HK-2 (cell line): ENCODE measurements around the gene CLDN7.
"Not testable (repeated sequence)": the region's sequence is repeated elsewhere in the genome, so short reads cannot be mapped to it uniquely, and the experiment has no call there.

Experiments used
- DNase-seq: peaks from one replicate; pipeline ENCODE4 v3.0.0-alpha.2; 2018; ENCODE audit not compliant: unreplicated experiment

Gene CLDN7

GRCh38 chr17:7256766-7257456, 5.4 kb downstream of the CLDN7 start:
- DNase-seq, result no peak

DNA sequence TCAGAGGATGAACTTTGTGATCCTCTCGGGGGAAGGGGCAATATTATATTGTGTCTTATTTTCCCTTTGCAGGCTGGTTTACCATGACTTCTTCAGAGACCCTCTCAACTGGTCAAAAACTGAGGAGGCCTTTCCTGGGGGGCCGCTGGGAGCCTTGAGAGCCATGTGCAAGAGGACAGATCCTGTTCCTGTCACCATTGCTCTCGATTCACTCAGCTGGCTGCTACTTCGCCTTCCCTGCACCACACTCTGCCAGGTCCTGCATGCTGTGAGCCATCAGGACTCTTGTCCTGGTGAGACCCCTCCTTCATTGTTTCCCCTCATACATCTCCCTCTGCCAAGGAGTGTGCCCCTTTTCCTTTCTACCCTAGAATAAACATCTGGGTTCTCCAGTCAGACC, 7.8 kb downstream of the CLDN7 start:
- DNase-seq, result no peak

GRCh38 chr17:7253082-7253481, 9.2 kb downstream of the CLDN7 start:
- no peak for DNase-seq

GRCh38 chr17:7252176-7253043, 9.9 kb downstream of the CLDN7 start, which contains the start of gene ELP5:
ELP5 (plus strand) TSS chr17:7252215; CDS start chr17:7252551, 336 bp downstream.
- DNase-seq, result peak; percentile 93

- peak; percentile 99 for DNase-seq
Measured at GRCh38 chr17:7251661-7252175, 10.6 kb downstream of the CLDN7 start, which contains the start of gene CTDNEP1. CTDNEP1 (minus strand) TSS chr17:7251734; CDS start chr17:7251296, 438 bp downstream.

- DNase-seq, result no peak
Measured at GRCh38 chr17:7250695-7251627, 11.3 kb downstream of the CLDN7 start.

GRCh38 chr17:7249830-7250229, 12.4 kb downstream of the CLDN7 start:
- DNase-seq, result no peak

- no peak for DNase-seq
Measured at GRCh38 chr17:7249214-7249613, 13.1 kb downstream of the CLDN7 start.

DNA sequence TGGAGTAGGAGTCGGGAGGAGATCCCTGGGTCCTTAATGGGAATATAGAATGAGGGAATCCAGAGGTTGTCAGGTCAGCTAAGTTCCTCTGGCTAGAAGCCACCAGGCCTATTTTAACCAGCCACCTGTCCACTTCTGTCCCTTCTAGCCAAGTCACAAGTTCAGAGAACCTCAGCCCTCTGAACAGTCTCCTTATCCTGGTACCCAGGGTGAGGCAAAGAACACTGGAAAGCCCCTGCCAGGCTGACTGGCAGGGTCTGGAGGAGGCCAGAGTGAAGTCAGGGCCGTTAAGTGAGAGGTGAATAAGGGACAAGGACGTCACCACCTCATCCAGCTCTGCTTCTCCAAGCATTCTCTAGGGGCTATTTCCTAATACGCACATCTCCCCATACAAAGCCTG, 13.5 kb downstream of the CLDN7 start:
- DNase-seq, result no peak

GRCh38 chr17:7246779-7247178, 15.5 kb downstream of the CLDN7 start:
- DNase-seq, result no peak

DNA sequence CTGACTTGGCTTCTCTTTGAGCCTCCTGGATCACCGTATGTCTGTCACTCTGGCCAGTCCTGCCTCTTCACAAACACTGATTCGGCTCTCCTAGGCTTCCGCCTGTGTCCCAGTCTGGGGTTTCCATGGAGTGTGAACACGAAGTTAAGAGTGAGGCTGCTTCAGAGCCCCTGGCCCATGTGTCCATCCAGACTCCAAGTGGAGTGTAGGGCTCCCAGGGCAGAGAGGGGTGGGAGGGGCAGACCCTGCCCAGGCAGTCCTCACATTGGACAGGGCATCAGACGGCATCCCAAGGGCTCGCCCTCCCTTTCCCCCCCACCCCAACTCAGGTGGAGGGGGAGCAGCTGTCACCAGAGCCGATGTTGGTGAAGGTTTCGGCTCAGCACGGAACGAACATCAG, 18.4 kb downstream of the CLDN7 start:
- DNase-seq, result not testable (repeated sequence)

GRCh38 chr17:7243453-7243729, 18.9 kb downstream of the CLDN7 start:
- DNase-seq, result no peak

GRCh38 chr17:7242717-7243452, 19.4 kb downstream of the CLDN7 start:
- peak; percentile 91 for DNase-seq

DNA sequence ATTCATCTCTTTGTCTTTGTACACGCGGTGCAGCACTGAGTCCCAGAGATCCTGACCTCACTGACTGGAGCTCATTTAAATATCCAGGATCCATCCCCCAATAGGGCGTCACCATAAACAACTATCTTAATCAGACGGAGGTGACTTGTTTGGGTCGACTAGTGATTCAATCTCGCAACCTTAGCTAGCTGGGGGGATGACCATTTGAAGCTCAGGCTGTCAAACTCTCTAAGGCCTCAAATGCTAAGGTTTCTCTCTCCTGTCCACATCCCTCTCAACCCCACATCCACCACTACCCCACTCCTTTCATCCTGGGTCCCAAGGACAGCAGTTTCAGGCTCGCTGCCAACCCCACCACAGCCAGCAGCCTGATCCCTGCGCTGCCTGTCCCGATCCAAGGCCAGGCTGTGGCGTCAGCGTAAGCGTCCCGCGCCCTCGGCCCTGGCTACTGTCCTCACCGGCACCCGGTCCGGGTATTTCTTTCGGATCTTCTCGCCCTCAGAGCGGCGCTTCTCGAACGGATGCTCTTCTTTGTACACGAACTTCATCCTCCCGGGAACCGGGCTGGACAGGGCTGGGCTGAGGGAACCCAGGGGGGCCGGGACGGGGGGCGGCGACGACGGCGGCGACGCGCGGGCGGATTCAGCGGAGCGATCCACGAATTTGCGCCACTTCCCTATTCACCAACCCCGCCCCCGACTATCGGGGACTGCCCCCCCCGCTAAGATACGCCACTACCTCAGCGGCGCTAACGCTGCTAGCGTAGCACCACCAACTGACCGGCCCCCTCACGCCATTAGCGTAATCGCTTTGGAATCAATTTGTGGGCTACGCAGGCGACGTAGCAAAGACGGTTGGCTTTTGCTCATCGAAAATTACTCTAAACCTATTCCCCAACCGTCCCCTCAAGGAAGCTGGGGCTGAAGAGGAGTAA, 20.2 kb downstream of the CLDN7 start, which contains the start of gene GABARAP:
Gene GABARAP, minus strand, starts transcription at position 667 of the 934 bp plus-strand sequence. Its CDS starts 119 bp downstream, at position 548.
- DNase-seq, result peak; percentile 92

- no peak for DNase-seq
Measured at GRCh38 chr17:7241090-7241733, 21.1 kb downstream of the CLDN7 start.

DNA sequence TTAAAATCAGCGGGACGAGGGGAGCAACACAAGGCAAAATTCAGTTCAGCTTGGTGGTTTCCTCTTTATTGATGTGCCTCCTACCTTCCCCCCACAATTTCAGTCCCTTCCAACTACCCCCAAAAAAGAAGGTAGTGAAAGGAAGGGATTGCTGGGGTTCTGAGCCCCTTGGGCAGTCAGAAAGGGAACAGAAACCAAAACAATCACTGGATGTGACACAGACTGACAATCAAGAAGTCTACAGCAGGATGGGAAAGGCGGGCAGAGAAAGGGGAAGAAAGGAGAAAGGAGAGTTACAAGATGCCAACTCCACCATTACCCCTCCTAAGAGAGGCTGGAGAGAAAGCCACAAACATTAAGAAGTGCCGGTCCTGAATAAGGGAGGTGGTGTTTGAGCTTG, 21.9 kb downstream of the CLDN7 start:
- DNase-seq, result no peak

- DNase-seq, result peak; percentile 99
Measured at GRCh38 chr17:7239091-7240027, 22.9 kb downstream of the CLDN7 start, which contains the start of gene PHF23. PHF23 (minus strand) TSS chr17:7239457; CDS start chr17:7239279, 178 bp downstream.
